PFSK-1 (cell line): ENCODE data around the gene RGL1.

Experiments
- FOXP2 ChIP-seq: optimal IDR thresholded peaks from 2 replicates; pipeline ENCODE3; 2011; ENCODE audit warnings: borderline replicate concordance, control low read depth, inconsistent platforms; ENCODE audit not compliant: insufficient read depth; ENCODE audit errors: extremely low read length, extremely low read depth
- POLR2AphosphoS5 ChIP-seq: IDR thresholded peaks from 2 replicates; pipeline ENCODE4 v1.6.1; 2012; ENCODE audit warnings: low read depth, mild to moderate bottlenecking, control low read depth, low read length, moderate library complexity
- SIN3A ChIP-seq: IDR thresholded peaks from 2 replicates; pipeline ENCODE4 v1.6.1; 2012; ENCODE audit warnings: mild to moderate bottlenecking, low read length, moderate library complexity, borderline replicate concordance; ENCODE audit not compliant: insufficient read depth
- TAF1 ChIP-seq: IDR thresholded peaks from 2 replicates; pipeline ENCODE4 v1.6.1; 2012; ENCODE audit warnings: low read length, control low read depth, borderline replicate concordance; ENCODE audit not compliant: insufficient read depth
- TF ChIP-seq, protein P1 (sequence below), 2 experiments: IDR thresholded peaks; 2 replicates each; pipeline versions ENCODE4 v1.6.1 to v1.8.0; 2011 to 2012; ENCODE audit warnings: low read depth in 2 of 2, low read length in 2 of 2, control low read depth in 1 of 2, inconsistent platforms in 1 of 2, mild to moderate bottlenecking in 1 of 2, moderate library complexity in 1 of 2; ENCODE audit not compliant: insufficient read depth in 1 of 2

- TF ChIP-seq TAF1 (no peak), POLR2AphosphoS5 (no peak), SIN3A (no peak), FOXP2 (no peak)
- TF ChIP-seq, protein P1, sequence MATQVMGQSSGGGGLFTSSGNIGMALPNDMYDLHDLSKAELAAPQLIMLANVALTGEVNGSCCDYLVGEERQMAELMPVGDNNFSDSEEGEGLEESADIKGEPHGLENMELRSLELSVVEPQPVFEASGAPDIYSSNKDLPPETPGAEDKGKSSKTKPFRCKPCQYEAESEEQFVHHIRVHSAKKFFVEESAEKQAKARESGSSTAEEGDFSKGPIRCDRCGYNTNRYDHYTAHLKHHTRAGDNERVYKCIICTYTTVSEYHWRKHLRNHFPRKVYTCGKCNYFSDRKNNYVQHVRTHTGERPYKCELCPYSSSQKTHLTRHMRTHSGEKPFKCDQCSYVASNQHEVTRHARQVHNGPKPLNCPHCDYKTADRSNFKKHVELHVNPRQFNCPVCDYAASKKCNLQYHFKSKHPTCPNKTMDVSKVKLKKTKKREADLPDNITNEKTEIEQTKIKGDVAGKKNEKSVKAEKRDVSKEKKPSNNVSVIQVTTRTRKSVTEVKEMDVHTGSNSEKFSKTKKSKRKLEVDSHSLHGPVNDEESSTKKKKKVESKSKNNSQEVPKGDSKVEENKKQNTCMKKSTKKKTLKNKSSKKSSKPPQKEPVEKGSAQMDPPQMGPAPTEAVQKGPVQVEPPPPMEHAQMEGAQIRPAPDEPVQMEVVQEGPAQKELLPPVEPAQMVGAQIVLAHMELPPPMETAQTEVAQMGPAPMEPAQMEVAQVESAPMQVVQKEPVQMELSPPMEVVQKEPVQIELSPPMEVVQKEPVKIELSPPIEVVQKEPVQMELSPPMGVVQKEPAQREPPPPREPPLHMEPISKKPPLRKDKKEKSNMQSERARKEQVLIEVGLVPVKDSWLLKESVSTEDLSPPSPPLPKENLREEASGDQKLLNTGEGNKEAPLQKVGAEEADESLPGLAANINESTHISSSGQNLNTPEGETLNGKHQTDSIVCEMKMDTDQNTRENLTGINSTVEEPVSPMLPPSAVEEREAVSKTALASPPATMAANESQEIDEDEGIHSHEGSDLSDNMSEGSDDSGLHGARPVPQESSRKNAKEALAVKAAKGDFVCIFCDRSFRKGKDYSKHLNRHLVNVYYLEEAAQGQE (IDR thresholded peaks at IDR 0.05; ENCODE audit: insufficient read depth in 1 of 2, low read depth in 2 of 2, low read length in 2 of 2): no peak
Measured at GRCh38 chr1:183886083-183886828, 81.3 kb downstream of the RGL1 start.
